Left renal pelvis (tissue), 4 donors: ENCODE measurements around the gene SLC35E1. TPM values are rescaled to one million over a fixed set of nuclear protein-coding genes. Genes with fewer than 3 reads are reported as not detected.
A peak's percentile ranks its signal among the peaks of the same experiment; 100 is the strongest.

Experiments
- DNase-seq, 4 donors: peaks; one replicate each; pipeline ENCODE4 v3.0.0-alpha.2; 2013; ENCODE audit warnings: low read depth in 4 of 4, low spot score in 3 of 4
- polyA plus RNA-seq, 4 donors: library from polyadenylated mRNA; unstranded; fragments of 120-200 nt; gene quantifications; one replicate each; pipeline ENCODE4 v1.2.1, GENCODE V29; 2013; ENCODE audit not compliant: insufficient read length in 4 of 4

The SLC35E1 gene
- polyA plus RNA-seq, 4 donors: 38.1 to 47.6 (median 40.4) TPM

- no peak for DNase-seq
Observed at GRCh38 chr19:16599655-16600346, 27.6 kb upstream of the SLC35E1 start.

GRCh38 chr19:16598848-16599247, 26.6 kb upstream of the SLC35E1 start:
- DNase-seq: no peak

- DNase-seq: no peak
Observed at GRCh38 chr19:16596399-16596798, 24.2 kb upstream of the SLC35E1 start.

- no peak for DNase-seq
Observed at GRCh38 chr19:16595097-16595496, 22.9 kb upstream of the SLC35E1 start.

GRCh38 chr19:16594681-16595091, 22.5 kb upstream of the SLC35E1 start:
- no peak for DNase-seq

GRCh38 chr19:16594131-16594586, 21.9 kb upstream of the SLC35E1 start:
- DNase-seq: no peak

- no peak for DNase-seq
Observed at GRCh38 chr19:16593181-16593580, 21.0 kb upstream of the SLC35E1 start.

- no peak for DNase-seq
Observed at GRCh38 chr19:16591803-16592556, 19.8 kb upstream of the SLC35E1 start.

GRCh38 chr19:16590876-16591802, 18.9 kb upstream of the SLC35E1 start:
- DNase-seq: no peak

GRCh38 chr19:16589917-16590316, 17.7 kb upstream of the SLC35E1 start:
- DNase-seq: no peak

- DNase-seq: no peak
Observed at GRCh38 chr19:16588824-16589577, 16.8 kb upstream of the SLC35E1 start.

- DNase-seq: no peak
Observed at GRCh38 chr19:16587833-16588823, 15.9 kb upstream of the SLC35E1 start.

- peak in 1 of 4 donors; percentile 22 for DNase-seq
Observed at GRCh38 chr19:16586991-16587832, 15.0 kb upstream of the SLC35E1 start.

GRCh38 chr19:16586477-16586871, 14.3 kb upstream of the SLC35E1 start:
- DNase-seq: no peak

- DNase-seq: no peak
Observed at GRCh38 chr19:16585808-16586476, 13.7 kb upstream of the SLC35E1 start.

GRCh38 chr19:16585094-16585801, 13.0 kb upstream of the SLC35E1 start:
- no peak for DNase-seq
